GM19455 (cell line): ENCODE data around the gene MRPS2.

ENCODE experiments used
- ATAC-seq: cut with Tn5 transposase; IDR thresholded peaks from one replicate; pipeline ENCODE4 v1.9.1; 2021; ENCODE audit not compliant: unreplicated experiment

MRPS2 gene

DNA sequence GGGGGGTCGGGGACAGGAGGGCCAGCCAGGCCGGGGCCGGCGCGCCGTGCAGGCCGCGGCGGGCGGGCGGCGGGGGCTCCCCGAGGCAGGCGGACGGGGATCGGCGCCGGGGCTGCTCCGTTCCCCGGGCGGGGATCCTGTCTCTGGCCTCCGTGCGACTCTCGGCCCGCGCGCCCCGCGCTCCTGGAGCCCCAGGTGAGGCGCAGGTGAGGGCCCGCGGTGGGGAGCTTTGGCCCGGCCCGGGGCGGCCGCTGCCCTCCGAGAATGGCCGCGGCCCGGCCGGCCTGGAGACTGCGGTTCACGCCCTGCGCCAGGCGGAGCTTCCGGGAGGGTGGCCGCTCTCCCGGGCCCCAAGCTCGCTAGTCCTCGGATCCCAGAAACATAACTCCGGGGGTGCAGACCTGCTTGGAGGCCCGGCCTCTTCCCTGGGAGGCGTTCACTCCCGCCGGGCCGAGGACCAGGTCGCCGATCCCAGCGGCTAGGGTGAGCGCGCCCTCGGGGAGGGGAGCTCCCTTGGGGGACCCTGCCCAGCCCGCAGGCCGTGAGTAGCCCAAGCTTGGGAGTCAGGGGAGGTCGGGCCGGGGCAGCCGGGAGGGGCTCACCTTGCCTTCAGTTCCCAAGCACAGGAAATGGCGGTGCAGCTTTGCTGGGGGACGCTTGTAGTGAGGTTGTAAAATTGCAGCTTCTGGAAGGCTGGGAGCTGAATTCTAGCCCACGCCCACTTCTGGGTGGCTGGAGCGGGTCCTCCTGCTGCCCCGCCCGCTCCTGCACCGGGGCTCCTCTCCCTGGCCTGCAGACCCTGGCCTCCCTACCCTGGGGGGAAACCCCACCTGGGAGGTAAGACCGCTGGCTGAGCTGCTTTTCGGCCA lies 20.2 kb upstream of the MRPS2 start:
- no peak for ATAC-seq

DNA sequence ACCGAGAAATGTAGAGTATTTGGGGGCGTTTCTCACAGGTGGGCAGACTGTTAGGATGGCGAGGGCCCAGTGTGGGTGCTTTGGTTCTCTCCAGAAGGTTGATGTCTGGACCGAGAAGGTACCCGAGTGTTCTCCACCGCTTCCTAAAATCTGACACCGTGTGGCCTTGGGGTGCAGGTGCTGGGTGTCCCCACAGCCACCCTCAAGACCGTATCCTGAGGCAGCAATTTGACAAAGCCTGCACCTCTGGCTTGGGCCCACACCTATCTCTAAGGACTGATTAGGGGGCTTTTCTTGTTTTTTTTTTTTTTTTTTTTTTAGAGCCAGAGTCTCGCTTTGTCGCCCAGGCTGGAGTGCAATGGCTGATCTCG lies 19.6 kb upstream of the MRPS2 start:
- no peak for ATAC-seq

DNA sequence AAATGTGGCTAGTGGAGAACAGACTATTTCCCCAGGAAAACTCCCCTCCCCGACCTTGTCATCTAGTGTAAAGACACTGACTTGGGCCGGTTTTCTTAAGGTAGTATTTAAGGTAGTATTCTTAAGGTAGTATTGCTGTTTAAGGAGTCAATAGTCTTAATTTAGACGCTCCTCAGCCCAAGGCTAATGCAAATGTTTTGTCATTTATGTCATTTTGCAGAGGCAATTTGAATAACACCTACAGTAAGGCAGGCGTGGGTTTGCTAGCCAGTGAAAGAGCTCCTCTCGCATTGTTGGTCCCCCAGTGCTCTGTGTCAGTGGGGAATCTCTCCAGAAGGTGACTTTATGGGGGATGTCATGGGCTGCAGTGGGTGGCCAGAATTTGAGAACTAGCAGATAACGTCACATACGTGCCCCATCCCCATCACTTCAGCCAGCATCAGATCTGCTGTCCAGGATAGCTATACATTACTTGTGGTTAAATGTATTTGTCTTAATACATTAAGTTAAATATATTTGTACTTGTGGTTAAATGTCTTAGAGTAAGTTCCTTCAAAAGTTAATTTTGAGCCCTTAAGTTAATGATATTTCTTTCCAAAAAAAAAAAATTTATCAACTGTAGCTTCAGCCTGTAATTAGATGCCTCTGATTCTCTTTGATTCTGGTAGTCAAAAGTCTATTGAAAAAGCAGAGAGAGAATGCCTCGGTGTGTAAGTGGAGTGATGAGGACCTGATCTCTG lies 18.3 kb upstream of the MRPS2 start:
- no peak for ATAC-seq

DNA sequence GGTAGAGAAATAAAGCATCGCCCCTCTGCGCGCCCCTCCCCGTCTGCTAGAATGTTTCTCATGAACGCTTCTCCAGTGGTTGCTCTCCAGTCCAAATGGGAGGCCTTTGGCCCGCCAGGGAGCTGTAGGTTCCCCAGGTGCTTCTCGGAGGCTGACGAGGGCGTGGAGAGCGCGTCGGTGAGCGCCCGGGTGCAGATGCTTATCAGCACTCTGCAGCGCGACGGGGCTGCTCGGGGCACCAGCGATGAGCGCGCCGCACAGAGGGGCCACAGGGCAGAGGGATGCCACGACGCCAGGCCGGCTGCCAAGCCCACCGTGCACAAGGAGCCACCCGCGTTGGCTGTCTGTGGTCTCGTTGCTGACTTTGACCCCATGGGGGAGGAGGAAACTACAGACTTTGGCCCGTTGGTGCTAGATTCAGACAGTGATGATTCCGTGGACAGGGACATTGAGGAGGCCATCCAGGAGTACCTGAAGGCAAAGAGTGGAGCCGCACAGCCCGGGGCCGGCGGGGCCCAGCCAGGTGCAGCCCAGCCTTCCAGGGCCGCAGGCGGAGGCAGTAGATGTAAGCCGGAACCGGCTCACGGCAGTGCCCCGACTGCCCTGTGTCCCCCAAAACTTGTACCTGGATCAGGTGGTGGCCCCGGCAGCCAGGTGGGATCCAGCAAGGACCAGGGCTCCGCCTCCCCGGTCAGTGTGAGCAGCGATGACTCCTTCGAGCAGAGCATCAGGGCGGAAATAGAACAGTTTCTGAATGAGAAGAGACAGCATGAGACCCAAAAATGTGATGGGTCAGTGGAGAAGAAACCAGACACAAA lies 15.8 kb upstream of the MRPS2 start:
- ATAC-seq, result no peak

DNA sequence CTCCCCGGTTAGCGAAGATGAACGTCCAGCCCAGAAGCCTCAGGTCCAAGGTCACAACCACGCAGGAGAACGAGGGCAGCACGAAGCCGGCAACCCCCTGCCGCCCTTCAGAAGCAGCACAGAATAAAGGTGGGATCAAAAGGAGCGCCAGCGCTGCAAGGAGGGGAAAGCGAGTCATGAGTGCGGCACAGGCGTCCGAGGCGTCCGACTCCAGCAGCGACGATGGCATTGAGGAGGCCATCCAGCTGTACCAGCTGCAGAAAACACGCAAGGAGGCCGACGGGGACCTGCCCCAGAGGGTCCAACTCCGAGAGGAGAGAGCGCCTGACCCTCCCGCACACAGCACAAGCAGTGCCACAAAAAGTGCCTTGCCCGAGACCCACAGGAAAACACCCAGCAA lies 15.1 kb upstream of the MRPS2 start:
- ATAC-seq, result no peak

DNA sequence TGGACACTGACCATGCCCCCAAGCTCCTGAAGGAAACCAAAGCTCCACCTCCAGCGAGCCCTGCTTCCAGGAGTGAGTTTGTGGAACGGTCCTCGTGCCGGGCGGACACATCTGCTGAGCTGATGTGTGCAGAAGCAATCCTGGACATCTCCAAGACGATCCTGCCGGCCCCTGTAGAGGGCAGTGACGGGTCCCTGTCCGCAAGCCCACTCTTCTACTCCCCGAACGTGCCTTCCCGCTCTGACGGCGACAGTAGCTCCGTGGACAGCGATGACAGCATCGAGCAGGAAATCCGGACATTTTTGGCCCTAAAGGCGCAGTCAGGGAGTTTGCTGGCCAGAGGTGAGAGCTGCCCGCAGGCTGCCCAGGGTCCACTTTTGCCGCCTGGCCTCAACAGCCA lies 14.7 kb upstream of the MRPS2 start:
- no peak for ATAC-seq

DNA sequence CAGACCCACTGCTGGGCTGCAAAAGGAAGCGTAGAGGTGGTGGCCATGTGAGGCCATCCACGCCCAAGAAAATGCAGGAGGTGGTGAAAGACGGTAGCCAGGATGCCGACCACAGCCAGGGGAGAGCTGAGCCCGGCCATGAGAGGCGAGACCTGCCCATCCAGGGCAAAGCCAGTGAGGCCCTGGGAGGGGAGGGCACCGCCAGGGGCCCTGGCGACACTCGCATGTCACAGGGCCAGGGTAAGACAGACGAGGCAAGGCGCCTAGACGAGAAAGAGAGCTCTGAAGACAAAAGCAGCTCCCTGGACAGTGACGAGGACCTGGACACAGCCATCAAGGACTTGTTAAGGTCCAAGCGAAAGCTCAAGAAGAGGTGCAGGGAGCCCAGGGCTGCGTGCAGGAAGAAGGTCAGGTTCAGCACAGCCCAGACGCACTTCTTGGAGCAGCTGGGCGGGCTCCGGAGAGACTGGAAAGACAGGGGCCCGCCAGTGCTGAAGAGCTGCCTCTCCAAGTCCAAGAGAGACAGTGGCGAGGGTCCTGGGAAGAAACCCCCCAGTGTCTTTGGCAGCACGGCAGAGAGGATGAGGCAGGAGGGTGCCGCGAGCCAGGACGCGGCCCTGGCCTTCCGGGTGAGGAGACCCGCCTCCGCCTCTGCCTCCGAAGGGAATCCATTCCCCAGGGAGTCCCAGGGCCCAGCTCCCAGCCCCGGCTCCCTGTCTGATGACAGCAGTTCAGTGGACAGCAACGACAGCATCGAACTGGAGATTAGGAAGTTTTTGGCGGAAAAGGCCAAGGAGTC lies 14.0 kb upstream of the MRPS2 start:
- no peak for ATAC-seq

DNA sequence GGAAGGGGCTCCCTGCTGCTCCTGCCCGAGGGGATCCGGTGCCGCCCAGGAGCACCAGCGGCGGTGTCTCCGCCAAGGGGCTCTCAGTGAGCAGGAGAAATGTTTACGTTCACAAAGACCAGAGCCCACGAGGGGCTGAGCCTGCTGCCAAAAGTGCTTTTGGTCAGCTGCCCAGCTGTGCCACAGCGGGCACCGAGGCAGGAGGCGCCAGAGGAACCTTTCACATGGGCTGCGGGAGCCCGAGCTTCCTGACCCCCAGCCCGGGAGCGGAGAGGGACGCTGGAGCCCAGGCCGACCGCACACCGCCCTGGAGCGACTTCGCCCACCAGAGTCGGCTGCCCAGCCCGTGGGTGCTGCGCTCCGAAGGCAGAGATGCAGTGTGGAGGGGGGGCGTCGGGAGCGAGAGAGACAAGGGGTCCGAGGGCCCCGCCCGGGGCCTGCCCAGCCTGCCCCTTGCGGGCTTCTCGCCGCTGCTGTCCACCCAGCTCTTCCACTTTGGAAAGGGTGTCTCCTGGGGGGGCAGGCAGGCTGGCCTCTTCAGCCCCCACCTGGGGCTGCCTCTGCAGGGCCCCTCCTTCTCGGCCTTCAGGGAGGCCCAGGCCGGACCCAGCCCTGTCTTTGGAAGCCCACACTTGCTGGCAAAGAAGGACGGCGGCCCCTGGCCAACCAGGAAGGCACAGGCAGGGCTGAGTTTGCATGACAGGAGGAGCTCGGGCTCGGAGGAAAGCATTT lies 13.0 kb upstream of the MRPS2 start:
- no peak for ATAC-seq

DNA sequence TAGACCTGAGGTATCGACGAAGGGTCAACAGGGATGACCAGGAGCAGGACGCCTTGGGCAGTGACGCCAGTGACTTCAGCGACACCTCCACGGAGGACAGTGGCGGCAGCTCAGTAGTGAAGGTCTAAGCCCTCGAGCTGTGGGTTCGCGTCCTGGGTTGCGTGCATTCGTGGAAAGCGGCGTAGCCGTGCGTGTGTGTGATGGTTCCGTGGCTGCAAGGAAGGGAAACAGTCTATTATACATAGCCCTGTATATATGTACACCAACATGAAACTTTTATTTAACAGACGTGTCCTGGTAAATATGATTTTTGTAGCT lies 12.5 kb upstream of the MRPS2 start:
- no peak for ATAC-seq

DNA sequence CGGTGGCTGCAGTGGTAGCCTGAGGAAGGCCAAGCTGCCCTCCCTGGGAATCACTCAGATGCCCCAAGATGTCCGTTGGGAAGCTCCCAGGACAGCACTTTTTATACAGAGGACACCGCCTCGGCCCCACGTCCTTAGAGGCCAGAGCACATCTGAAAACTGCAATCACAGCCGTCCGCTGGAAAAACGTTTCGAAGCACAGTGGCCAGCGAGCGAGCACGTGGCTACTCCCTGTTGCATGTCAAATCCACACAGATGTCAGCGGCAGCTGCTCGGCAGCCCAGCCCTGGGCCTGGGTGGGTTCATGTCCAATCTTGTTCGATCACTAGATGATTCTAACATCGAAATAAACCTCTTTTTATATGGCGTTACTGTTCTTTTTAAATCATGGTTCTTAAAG lies 12.0 kb upstream of the MRPS2 start:
- no peak for ATAC-seq

DNA sequence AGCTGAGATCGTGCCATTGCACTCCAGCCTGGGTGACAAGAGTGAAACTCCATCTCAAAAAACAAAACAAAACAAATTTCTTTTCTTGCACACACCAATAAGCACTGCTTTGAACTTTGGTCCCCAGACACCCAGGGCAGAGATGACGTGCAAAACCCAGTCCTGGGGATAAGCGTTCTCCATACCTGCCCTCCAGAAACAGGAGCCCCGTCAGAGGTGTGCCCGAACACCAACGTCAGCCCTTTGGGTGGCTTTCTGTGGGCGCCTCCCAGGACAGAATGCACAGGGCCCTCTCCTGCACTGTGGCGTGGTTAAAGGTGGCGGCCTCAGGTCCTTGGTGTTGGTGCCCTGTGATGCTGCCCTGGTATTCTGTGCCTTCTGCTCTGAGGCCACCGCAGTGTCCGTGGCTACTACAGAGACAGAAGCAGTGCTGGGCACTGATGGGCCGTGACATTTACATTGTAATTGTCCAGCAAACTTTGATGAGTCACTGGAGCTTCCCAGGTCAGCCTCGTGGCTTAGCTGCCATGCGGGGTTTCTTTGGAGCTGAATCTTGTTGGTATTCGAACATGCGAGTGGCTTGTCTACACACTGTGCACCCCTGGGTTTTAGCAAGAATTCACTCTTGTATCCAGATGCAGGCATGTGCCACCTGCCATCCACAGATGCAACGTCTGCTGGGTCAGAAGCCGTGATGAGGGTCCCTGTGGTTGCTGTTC lies 11.1 kb upstream of the MRPS2 start:
- ATAC-seq, result no peak

DNA sequence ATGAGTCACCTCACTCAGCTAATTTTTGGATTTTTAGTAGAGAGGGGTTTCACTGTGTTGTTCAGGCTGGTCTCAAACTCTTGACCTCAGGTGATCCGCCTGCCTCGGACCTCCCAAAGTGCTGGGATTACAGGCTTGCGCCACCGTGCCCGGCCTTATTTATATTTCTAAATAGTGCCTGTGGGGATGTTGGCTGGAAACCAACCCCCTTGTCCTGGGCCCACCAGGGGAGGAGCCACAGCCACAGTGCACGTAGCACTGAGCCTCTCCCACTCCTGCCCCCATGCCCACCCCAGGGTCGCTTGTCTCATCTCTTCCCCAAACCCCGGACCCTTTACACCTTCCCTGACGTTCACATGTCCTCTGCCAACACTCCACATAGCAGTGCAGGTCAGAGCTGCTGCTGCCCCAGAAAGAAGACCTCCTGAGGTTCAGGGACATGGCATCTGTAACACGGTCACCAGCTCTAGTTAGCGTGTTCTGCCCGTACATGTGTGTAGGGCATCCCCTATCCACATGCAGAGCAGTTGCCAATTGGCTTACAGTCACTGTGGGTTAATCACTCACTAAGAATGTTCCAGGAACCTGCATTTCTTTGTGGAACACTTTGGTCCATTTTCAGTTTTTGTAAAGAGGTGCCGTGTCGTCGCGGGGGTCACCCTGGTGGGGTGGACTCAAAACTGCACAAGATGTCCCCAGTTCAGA lies 10.2 kb upstream of the MRPS2 start:
- no peak for ATAC-seq

DNA sequence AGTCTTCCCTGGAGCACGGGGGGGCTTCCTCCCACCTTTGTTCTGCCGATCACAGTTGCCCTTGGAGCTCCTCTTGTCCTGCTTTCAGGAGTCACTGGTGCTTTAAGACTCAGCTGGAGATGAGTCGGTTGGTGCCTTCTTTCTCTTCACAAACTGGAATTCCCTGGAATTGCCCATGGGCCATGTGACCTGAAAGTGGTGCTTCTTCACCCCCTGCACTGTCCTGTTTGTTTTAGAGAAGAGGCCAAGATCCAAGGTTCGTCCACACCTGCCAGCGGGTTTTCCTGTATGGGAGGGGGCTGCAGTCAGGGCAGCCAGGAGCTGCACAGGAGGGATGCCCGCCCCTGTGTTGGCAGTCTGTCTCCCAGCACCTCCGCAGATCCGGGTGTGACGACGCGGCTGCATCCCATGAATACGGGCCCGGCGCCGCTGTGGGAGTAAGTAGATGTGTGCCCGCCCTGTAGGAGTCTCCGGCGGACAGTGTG lies 9.5 kb upstream of the MRPS2 start:
- ATAC-seq, result no peak

DNA sequence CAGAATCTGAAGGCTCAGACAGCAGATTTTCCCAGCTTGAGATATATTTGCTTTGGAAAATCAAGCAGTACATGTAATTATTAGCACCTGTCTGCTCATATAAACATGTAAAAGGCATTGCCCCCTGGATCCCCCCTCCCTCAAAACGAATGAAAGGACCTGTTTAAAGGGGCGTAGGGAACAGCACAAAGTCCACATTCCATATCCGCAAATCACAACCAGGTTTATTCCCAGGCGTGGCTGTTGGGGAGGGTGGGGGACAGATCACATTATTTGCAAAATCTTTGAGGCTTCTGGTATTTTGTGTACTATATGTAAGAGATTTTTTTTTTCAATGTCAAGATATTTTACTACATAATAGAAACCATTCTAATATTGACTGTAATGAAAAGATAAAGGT lies 8.7 kb upstream of the MRPS2 start:
- ATAC-seq, result no peak

DNA sequence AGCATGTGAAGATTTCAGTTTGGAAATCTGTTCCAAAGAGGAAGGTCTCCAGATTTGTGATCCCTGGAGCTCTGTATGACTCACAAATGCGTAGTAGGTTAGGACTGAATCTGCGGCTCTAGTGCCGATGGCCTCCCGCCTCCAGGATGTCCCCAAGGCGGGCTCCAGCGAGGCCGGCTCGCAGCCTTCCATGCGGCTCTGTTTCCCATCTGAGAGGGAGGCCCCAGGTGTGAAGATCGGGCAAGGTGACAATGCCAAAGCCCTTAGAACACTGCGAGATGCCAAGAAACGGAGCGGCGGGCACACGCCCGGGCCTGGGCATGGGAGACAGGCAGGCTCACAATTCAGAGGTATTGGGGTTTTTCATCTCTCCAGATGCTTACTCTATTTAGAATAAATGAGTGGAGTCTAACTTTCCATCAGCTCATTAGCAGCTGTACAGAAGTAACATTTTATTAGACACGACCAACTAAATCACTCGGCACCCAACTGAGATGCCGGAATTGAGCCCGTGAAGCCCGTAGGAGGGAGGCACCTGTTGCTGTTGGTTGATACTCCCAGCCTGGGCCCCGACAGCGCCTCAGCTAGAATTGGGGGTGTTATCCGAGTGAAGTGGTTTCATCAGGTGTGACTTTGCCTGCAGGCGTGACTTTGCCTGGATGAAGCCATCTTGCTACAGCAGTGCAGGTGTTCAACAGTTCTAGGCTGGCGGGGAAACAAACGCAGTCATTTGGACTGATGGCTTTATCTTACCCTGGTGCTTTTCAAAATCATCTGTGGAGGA lies 7.4 kb upstream of the MRPS2 start:
- ATAC-seq, result no peak

DNA sequence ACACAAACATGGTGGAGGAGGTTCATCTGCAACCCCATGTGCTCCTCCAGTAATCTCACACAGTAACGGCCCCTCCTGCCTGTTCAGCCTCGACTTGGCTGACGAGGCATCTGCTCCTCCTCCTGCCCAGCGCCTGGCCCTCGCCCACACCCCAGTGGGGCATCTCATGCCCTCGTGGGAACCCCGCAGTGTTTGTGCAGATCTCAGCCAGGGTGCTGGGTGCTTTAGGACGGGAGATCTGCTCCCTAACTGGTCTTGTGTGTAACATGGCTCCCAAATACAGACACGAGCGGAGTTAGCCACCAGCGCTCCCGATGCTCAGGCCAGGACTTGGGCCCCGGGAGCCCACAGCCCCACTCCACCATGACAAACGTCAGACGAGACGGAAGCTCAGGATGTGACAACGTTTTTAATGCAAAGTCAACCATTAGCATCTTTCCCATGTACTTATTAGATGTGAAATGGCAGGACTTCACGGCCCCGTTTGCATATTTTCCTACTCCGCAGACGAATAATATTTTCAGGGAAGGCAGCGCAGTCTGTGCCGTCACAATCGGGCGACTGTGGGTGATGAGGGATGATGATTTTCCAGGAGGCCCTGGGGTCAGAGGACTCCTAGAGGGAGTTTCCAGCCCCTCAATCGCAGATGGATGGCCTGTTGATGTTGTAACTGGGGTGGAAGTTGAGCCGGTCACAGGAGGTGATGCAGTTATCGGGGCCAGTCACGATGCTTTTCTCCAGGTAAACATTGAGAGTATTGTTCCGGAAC lies 5.5 kb upstream of the MRPS2 start:
- ATAC-seq, result no peak

DNA sequence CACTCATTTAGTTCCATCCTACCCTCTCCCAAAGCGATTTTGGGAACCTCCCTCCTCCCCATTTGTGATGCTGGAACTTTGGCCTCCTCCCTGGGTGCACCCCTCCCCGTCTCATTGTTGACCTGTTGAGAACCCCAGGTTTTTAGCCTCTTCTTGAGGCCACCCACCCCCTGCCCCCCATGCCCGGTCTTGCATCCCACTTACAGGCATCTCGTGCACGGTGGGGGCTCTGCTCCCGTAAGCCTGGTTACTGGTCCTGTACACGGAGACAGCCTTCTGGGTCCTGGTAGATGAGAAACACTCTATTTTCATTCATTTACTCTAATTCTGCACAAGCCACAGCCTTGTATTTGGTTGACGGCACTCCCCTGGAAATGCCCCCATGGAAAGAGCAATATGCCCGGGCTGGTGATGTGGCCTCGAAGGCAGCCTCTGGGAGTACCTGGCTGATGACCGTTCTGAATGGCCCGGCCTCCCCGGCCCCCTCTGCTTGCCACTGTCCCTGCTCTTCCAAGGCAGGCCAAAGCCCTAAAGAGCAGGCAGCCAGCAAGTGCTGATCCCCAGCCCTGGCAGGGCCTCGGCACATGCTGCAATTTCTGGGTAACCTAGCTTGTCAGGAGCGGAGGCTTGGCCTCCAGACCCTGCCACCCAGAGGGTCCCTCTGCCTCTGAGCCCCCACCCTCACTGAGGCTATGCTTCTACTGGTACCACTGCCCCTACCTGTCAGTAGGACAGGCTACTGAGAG lies 1.9 kb upstream of the MRPS2 start:
- no peak for ATAC-seq
